NCI-H446 treated with DMSO at 0.1 percent for 48 hours (cell line): ENCODE results near the gene EIF4B.
"Not testable (repeated sequence)": the region's sequence is repeated elsewhere in the genome, so short reads cannot be mapped to it uniquely, and the experiment has no call there.

Experiments
- DNase-seq: peaks from one replicate; lab custom pipeline; 2025; lab: John Stamatoyannopoulos, UW

The EIF4B gene

DNA sequence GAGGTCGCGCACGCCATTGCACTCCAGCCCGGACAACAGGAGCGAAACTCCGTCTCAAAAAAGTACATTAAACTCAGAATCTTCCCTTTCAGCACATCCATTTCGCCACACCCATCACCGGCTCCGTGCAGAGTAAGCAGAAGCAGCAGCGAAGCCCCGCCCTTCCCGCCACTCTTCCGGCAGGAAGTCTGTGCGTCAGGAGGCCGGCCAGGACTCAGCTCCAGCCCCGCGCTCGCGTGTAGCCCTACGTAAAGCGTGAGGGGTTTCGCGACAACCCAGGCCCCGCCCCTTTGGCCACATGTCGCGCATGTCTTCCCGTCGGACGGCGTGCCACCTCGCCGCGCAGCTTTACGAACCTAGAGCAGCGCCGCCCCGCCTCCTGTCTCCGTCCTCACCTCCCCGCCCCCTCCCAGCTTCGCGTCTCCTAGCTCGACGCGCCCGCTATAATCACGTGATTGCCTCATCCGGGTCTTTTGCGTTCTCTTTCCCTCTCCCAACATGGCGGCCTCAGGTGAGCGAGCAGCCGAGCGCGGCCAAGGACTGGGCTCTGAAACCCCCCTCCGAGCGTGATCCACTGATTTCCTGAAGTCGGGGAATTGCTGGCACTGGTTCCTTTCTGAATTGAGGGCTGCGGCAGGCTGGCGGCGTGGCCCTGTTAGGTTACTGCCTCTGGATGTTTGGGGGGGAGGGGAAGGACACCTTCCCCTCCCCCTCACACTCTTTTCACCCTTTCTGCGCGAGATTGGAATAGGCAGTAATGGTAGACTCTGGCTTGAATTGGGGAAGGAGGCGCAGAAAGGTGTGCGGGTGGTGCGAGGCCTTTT, at the start of gene EIF4B:
Gene EIF4B (plus strand): TSS at position 471 of the 824 bp plus-strand sequence. CDS start 28 bp downstream, at position 499.
- DNase-seq, result peak; percentile 99

GRCh38 chr12:52956987-52957386, 49.3 kb upstream of the EIF4B start:
- DNase-seq, result no peak

DNA sequence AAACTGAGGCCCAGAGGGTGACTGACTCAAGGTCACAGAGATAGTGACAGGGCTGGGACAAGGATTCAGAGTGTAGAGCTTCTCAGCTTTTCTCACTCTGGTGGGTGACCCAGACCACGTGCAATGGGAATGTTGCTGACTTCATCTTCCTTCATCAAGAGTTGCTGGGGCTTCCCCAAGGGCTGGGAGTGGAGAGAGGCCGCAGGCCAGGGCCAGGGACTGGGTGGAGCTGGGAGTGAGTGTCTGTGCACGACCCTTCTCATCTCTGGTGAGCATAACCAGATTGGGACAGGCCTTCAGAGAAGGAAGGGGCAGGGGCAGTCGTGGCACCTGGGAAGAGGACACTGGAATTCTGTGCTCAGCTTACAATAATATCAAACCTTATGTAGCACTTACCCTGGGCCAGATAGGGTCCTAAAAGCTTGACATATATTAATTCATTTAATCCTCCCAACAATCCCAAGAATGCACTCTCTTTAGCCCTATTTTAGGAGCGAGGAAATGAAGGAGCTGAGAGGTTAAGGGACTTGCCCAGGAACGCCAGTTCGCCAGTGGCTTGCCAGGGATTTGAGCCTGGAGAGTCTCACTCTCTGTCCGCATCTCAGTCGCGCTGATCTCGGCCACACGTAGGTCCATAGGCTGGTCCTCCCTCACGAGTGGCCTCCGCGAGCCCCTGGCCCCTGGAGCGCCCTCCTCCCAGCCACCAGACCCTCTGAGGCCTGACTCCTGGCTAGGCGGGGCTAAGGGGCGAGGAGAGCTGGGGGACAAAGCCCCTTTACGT, 41.5 kb upstream of the EIF4B start:
- no peak for DNase-seq

DNA sequence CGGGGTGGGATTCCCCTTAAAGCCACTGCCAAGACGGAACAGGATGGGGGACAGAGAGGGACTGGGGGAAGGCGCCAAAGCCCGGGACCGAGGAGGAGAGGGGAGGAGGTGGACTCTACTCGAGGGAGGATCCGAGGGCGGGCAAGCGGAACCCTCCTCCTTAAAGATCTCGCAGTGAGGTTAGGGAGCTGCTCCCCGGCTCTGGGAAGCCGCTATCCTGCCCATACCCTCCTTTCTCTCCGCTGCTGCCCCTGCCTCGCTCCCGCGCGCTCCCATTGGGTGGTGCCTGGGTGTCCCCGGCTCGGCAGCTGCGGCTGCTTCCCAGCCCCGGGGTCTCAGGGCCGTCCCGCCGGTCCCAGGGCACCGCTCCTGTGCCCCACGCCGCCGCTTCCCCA, 40.9 kb upstream of the EIF4B start:
- DNase-seq, result no peak

GRCh38 chr12:52969166-52969795, 37.0 kb upstream of the EIF4B start:
- DNase-seq, result no peak

DNA sequence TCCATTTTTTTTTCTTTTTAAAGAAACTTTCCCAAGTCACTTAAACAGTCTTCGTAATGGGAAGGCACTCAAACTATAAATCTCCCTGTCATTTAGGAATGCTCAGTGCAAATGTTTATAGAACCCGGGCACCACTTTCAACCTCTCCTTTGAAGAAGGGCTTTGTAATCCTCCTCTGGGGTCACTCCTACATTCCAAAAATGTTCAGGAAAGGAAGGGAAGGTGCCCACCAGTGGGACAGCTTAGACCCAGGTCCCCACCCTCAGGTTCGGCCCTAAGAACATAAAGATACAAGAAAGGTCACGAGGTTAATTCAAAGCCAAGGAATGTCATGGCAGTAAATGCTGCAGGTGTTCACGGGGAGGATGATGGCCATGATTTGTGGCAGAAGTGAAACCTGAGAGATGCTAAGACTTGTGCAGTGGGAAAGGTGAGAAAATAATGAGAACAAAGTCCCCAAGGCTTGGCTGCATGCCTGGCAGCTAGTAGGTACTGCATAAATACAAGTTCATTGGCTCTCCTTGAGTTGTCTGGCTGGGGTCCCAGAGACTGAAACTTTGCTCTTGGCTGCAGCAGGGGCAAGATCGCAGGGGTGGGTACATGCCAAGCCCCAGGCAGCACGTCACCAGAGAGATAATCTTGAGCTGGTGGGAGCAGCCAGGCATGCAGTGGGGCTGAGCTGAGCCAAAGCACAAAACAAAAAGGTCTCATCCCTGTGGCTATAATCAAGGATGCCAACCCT, 36.3 kb upstream of the EIF4B start:
- peak; percentile 68 for DNase-seq

GRCh38 chr12:52971679-52972329, 34.5 kb upstream of the EIF4B start:
- no peak for DNase-seq

- DNase-seq, result peak; percentile 30
These were observed 31.1 kb upstream of the EIF4B start for GRCh38 chr12:52975204-52975603.

DNA sequence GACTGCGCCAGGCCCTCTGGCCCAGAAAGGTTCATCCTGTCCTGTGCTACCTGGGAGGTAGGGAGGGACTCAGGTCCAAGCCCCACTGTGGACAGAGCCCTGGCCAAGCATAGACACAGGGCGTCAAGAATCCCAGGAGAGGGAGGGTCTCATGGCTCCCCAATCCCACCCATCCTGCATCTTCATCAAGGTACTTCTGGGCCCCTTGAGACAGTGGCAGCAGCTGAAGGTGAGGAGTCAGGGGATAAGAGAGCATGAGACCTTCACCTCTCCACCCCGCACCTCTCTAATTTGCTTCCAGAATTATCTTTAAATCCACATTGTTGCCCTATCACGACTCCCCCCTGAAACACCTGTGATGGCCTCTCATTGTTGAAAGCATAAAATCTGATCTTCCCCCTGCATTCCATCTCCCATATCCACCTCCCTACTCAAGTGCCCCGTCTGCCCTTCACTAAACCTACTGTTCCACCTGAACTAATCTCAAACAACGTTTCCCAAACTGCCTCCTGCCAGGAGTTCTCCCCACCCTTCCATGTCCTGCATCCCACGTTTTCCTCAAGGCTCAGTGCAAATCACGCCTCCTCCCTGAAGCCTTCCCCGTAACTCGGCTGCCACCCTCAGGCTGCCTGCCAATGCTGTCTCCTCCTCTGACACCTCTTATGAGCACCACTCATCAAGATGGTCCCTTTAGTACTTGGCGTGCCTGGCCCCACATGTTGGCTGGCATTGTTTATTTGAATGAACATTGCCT, 30.3 kb upstream of the EIF4B start:
- peak; percentile 6 for DNase-seq

DNA sequence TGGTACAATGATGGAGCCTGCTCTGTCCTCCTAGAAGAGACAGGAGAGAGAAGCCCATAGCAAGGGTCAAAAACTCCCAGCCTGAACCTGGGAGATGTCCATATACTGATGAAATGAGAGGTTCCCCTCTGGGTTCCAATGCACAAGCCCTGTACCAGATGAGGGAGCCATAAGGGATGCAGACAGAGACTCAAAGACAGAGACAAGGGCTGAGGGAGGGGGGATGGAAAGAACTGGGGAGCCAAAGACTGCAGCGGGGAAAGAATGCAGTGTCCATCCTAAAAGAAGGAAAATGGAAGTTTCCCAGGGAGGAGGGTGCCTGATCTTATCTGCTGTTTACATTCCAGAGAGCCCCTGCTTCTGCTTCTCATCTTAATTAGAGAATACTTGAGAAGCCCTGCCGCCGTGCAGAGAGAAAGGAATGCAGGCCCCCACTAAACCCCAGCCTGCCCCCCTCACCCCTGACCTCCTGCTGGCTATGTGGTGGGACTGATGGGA, 29.6 kb upstream of the EIF4B start:
- DNase-seq, result no peak

- DNase-seq, result no peak
These were observed 29.1 kb upstream of the EIF4B start for GRCh38 chr12:52977170-52977569.

DNA sequence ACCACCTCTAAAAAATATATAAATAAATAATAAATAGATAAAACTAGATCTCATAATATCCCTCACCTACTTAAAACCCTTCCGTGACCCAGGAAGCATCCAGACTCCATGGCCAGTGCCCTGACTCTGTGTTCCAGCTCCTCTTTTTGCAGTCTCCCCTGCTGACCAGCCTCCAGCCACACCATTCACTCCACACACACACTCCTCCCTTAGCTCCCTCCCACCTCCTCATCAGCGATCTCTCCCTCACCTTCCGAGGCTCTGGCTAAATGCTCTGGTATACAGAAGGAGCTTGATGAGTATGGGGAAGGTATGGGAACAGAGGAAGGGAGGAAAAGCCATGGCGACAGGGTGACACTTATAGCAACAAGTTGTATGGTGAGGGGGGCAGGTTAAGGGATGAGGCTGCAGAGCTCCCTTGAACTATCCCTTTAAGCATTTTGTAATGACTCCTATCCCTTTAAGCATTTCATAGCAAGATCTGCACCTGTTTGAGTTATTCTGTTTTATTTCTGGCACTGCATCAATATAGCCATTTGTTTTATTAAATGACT, 26.1 kb upstream of the EIF4B start:
- DNase-seq, result no peak

GRCh38 chr12:52980650-52981423, 25.4 kb upstream of the EIF4B start:
- DNase-seq, result peak; percentile 65

- no peak for DNase-seq
These were observed 22.1 kb upstream of the EIF4B start for GRCh38 chr12:52984136-52984535.

DNA sequence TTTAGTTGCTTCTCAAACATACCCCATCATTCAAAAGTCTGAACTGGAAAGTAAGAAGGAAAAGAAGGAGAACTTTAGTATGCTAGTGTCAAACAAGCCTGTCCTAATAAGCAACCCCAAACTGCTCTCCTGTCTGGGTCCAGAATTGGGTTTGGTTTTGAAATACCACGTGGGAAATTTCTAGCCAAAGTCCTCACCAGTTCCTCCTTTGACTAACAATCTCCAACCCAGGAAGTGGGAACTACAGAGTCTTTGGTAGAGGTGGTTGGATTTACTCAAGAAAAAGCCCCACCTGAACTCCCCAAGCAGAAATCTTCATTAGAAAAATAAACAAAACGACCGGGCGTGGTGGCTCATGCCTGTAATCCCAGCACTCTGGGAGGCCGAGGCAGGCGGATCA, 17.4 kb upstream of the EIF4B start:
- no peak for DNase-seq

- DNase-seq, result no peak
These were observed 16.1 kb upstream of the EIF4B start for GRCh38 chr12:52990206-52990605.

DNA sequence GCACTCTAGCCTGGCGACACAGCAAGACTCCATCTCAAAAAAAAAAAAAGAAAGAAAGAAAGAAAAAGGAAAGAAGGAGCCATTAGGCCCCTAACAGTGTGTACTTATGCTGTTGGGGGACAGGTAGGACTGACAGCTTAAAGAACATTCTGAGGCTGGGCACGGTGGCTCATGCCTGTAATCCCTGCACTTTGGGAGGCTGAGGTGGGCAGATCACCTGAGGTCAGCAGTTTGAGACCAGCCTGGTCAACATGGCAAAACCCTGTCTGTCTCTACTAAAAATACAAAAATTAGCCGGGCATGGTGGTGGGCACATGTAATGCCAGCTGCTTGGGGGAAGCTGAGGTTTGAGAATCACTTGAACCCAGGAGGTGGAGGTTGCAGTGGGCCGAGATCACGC, 14.0 kb upstream of the EIF4B start:
- DNase-seq, result not testable (repeated sequence)

DNA sequence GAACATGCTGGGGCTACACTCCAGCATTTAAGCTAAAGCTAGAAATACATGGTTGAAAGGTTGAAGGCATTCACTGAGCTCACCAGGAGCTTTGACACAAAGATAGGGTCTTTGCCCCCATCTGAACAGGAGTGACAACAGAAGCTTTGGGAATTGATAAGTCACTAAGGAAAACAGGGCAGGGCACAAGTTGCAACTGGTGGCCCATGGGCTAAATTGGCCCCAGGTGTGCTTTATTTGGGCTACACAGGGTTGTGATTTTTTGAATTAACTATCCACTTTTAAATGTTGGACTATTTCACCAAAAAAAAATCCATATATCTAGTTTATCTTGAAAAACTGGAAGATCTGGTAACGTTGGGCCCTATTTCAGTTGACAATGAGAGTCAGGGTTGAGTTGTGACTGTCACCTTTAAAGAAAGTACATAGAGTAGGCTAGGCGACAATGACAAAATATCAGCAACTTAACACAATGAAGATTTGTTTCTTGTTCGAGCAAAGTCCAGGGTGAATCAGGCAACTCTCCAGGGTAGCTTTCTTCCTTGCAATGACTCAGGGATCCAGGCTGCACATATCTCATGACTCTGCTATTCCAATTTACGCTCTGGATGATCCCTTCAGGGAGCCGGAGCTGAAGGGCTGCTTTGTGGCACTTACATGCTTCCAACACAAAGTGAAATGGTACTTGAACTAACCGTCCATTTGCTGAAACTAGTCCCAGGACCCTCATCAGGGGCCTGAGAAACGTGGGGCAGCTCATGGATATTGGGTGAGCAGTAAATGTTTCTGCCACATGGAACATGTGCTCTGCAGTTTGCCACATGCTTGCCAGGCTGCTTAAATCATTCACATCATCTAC, 13.3 kb upstream of the EIF4B start:
- no peak for DNase-seq

DNA sequence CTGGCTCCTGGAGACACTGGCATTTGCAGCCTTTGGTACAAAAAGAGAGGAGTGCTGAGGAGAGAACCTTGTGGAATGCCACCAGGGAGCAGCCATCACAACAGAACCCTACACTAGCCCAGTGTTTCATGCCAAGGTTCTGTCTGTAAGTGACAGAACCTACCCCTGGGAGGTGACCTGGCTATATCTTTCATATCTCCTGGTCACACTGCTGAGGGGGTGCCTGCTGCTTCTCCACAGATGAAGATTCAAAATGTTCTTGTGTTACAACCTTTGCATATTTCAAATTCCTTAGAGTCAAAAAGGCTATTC, 12.7 kb upstream of the EIF4B start:
- DNase-seq, result no peak
